ENCODE data around the gene PARP2. TPM values are rescaled to one million over a fixed set of nuclear protein-coding genes. Genes with fewer than 3 reads are reported as not detected.

PARP2 gene
- total RNA-seq, 2 donors from 2014 or later: 11.9 to 15.5 TPM

DNA sequence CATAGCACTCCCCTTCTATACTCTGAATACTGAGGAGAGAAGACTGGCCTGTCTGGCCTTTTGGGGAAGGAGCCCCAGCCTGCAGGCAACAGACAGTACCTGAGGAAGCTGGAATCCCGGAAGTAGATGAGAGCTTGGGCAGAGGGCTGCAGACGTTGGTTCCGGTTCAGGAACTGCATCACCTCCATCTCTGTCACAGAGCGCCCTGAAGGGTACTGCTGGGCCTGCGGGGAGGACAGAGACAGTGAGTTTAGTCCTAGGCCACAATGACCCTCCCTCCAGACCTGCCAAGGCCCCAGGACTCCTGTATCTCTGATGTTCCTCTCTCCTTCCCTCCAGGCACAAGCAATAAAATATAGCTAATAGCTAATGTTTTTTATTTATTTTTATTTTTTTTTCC is 41.5 kb downstream of the PARP2 start:
- DNase-seq (ENCODE audit: low spot score): no peak
- intact Hi-C loops (cut with DNase I): no loop called here

- DNase-seq (ENCODE audit: low spot score): no peak
- intact Hi-C loops (cut with DNase I): no loop called here
These were observed 42.9 kb downstream of the PARP2 start for GRCh38 chr14:20386276-20386855.

DNA sequence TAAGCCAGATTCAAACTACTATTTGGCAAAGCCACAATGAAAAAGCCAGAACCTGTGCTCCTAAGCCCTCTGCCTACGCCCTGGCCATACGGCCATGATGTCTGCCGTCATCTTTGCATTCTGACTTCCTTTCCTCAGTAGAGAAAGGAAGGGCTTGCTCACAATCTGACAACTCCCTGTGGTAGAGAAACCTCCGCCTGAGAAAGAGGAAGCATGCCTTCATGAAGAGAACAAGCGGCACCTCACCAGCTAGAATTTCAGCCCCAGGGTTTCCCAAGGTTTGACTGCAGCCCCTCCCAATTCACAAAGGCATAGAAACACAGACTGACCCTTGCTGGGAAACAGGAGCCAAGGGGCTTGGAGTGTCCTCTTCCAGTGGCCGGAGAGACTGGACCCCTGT is 44.1 kb downstream of the PARP2 start:
- intact Hi-C loops (cut with DNase I): no loop called here
- DNase-seq (ENCODE audit: low spot score): no peak

DNA sequence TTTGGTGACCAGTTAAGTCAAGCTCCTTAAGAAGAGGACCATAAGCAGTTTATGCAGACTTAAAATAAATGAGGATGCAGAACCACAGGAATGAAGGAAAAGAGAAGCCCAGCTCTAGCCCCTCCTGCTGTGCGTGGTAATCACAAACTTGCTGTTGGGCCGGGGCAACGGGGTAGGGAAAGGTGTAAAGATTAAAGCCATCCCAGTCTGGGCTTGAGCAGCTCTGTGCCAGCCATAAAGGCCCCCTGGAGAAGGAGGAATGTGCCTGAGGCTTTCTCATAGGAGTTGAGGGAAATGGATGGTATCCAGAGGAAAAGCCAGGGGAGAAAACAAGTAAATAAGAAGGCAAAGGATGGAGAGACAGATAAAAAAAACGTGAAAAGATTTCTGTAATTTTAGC is 44.7 kb downstream of the PARP2 start:
- intact Hi-C loops (cut with DNase I): no loop called here
- DNase-seq (ENCODE audit: low spot score): no peak

DNA sequence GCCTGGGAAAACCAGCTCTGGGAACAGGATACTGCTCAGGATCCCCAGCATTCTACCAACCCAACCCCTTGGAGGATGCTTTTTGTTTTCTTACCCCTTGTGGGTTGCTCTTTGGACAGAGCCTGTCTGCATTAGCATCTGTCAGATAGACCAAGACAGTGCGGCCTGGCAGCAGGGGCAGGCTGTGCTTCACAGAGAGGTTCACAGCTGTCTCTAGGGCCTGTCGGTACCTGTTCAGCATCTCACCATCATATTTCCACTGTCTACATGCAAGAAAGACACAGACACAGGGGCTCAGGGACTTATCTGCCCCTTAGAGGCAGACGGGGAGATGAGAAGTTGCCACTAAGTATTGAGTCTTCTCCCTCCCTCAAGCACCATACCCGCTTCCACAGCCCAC is 48.1 kb downstream of the PARP2 start:
- intact Hi-C loops (cut with DNase I): no loop called here
- no peak for DNase-seq (ENCODE audit: low spot score)

- no peak for DNase-seq (ENCODE audit: low spot score)
- intact Hi-C loops (cut with DNase I): no loop called here
These were observed 54.1 kb downstream of the PARP2 start for GRCh38 chr14:20397511-20397910.

DNA sequence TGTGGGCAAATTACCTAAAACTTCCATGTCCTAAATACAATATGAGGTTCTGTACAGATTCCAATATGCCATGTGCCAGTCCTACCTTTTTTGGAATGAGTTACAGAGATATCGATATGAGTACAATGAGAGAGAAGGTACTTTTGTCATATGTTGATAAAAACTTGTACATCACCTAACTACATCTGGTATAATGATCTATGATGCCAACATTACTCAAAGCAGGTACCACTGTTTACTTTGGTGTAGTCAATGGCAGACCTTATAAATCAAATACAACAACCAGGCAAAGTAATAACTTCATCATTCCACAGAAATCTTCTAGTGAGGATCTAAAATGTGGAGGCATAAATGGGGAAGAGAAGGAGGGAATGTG is 57.1 kb downstream of the PARP2 start:
- no peak for DNase-seq (ENCODE audit: low spot score)

DNA sequence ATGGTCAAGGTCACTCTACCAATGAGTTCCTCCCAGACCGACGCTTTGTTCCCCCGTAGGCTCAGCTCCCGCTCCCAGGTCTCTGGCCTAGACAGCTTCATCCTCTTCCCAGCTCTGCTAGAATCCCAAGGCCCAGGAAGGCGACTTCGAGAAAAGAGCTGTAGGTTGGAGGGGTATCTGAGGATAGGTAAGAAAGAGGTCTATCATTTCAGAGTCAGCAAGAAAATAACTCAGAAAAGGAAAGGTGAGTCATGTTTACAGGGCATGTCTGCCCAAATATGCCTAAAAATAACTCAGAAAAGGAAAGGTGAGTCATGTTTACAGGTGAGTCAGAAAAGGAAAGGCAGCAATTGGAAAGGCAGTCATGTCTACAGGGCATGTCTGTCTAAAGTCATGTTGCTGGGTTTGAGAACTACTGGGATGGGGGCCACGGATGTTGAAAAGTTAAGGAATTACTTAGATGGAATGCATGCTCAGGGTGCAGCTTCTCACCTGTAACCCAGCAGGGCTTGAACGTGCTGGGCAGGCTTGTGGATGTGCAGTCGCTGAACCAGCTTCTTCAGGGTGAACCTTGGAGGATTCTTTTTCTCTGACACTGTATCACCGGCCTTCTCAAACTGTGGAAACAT is 57.6 kb downstream of the PARP2 start:
- intact Hi-C loops (cut with DNase I): loop anchor here in 1 of 2 donors (1.0 to 5.0 kb wide), 2 partner anchors 20 to 131 kb away; no protein-coding TSS in a partner anchor
- no peak for DNase-seq (ENCODE audit: low spot score)

More for the DNA sequence above, 57.1 kb downstream of the PARP2 start:
- intact Hi-C loops (cut with DNase I): loop anchor here in 1 of 2 donors (5.0 kb wide), 1 partner anchor 132 kb away; no protein-coding TSS in a partner anchor

- intact Hi-C loops (cut with DNase I): loop anchor here in 1 of 2 donors (5.0 kb wide), 1 partner anchor 129 kb away; no protein-coding TSS in a partner anchor
- DNase-seq (ENCODE audit: low spot score): no peak
These were observed 60.1 kb downstream of the PARP2 start for GRCh38 chr14:20403521-20403920.

Other genes with a start within 250 kb of the PARP2 start
- not detected for gene OR4K17, start 232.9 kb upstream of the PARP2 start, total RNA-seq
- not detected for gene OR4N5, start 204.8 kb upstream of the PARP2 start, total RNA-seq
- not detected for gene OR11G2, start 152.7 kb upstream of the PARP2 start, total RNA-seq
- not detected for gene OR11H6, start 119.9 kb upstream of the PARP2 start, total RNA-seq
- gene OR11H7, start 114.7 kb upstream of the PARP2 start, total RNA-seq: not detected
- not detected for gene OR11H4, start 104.3 kb upstream of the PARP2 start, total RNA-seq
- gene TTC5, start 37.7 kb upstream of the PARP2 start, total RNA-seq: 10 to 100 TPM; 12.4 to 15.0 TPM
- 10 to 100 TPM; 28.9 to 31.1 TPM for gene CCNB1IP1, start 10.4 kb upstream of the PARP2 start, total RNA-seq
- gene TEP1, start 69.9 kb downstream of the PARP2 start, total RNA-seq: 10 to 100 TPM; 36.1 to 38.7 TPM
- gene KLHL33, start 92.5 kb downstream of the PARP2 start, total RNA-seq: 1 to 10 TPM in 1 of 2 donors, under 1 TPM in 1; 0.52 to 1.2 TPM
- 10 to 100 TPM; 24.4 to 28.7 TPM for gene OSGEP, start 111.2 kb downstream of the PARP2 start, total RNA-seq
- 10 to 100 TPM; 74.3 to 96.2 TPM for gene APEX1, start 111.6 kb downstream of the PARP2 start, total RNA-seq
- gene PIP4P1, start 117.8 kb downstream of the PARP2 start, total RNA-seq: 10 to 100 TPM; 25.3 to 27.5 TPM
- 10 to 100 TPM; 17.1 to 34.1 TPM for gene PNP, start 125.8 kb downstream of the PARP2 start, total RNA-seq
- gene RNASE10, start 161.9 kb downstream of the PARP2 start, total RNA-seq: under 1 TPM in 1 of 2 donors, not detected in 1; 0.62 TPM
- not detected for gene RNASE9, start 217.4 kb downstream of the PARP2 start, total RNA-seq
- not detected for gene RNASE11, start 244.4 kb downstream of the PARP2 start, total RNA-seq
- not detected for gene RNASE12, start 247.7 kb downstream of the PARP2 start, total RNA-seq